ENCODE measurements around the gene KCNIP1.

KCNIP1 gene

GRCh38 chr5:170747357-170747756, 243.5 kb downstream of the KCNIP1 start:
- ChIA-PET CTCF (interaction anchor here (0.9 to 4.4 kb wide), 2 partner anchors 44 to 109 kb away, joined by 3 to 30 read pairs; no protein-coding TSS in a partner anchor), POLR2A (no interaction called here)
- DNase-seq (ENCODE audit: extremely low spot score), result peak; percentile 6
- TF ChIP-seq CTCF (IDR thresholded peaks at IDR 0.05; ENCODE audit: control extremely low read depth, extremely low read depth, low read depth, missing control alignments), result no peak

- POLR2A ChIA-PET, result no interaction called here
- peak; percentile 12 for DNase-seq (ENCODE audit: extremely low spot score)
- TF ChIP-seq CTCF (IDR thresholded peaks at IDR 0.05; ENCODE audit: control extremely low read depth, extremely low read depth, low read depth, missing control alignments), result no peak
- CTCF ChIA-PET, result interaction anchor here (1.1 to 1.6 kb wide), 2 partner anchors 43 to 858 kb away, joined by 3 to 7 read pairs; no protein-coding TSS in a partner anchor
Measured at GRCh38 chr5:170747851-170748250, 244.0 kb downstream of the KCNIP1 start.

- POLR2A ChIA-PET, result no interaction called here
- peak; percentile 8 for DNase-seq (ENCODE audit: extremely low spot score)
- CTCF ChIA-PET, result interaction anchor here (1.1 to 1.6 kb wide), 2 partner anchors 42 to 857 kb away, joined by 3 to 7 read pairs; no protein-coding TSS in a partner anchor
- no peak for TF ChIP-seq CTCF (IDR thresholded peaks at IDR 0.05; ENCODE audit: control extremely low read depth, extremely low read depth, low read depth, missing control alignments)
Measured at GRCh38 chr5:170748951-170749471, 245.2 kb downstream of the KCNIP1 start.

- DNase-seq (ENCODE audit: extremely low spot score), result no peak
- CTCF ChIA-PET, result no interaction called here
- TF ChIP-seq CTCF (IDR thresholded peaks at IDR 0.05; ENCODE audit: control extremely low read depth, extremely low read depth, low read depth, missing control alignments), result no peak
- POLR2A ChIA-PET, result no interaction called here
Measured at GRCh38 chr5:170749911-170750431, 246.2 kb downstream of the KCNIP1 start.

GRCh38 chr5:170750791-170751190, 247.0 kb downstream of the KCNIP1 start:
- POLR2A ChIA-PET, result no interaction called here
- TF ChIP-seq CTCF (IDR thresholded peaks at IDR 0.05; ENCODE audit: control extremely low read depth, extremely low read depth, low read depth, missing control alignments), result no peak
- DNase-seq (ENCODE audit: extremely low spot score), result no peak
- CTCF ChIA-PET, result interaction anchor here (1.0 kb wide), 1 partner anchor 41 kb away, joined by 3 read pairs; no protein-coding TSS in a partner anchor

GRCh38 chr5:170751631-170752030, 247.8 kb downstream of the KCNIP1 start:
- ChIA-PET POLR2A (no interaction called here), CTCF (interaction anchor here (1.0 kb wide), 1 partner anchor 41 kb away, joined by 3 read pairs; no protein-coding TSS in a partner anchor)
- TF ChIP-seq CTCF (IDR thresholded peaks at IDR 0.05; ENCODE audit: control extremely low read depth, extremely low read depth, low read depth, missing control alignments), result no peak
- DNase-seq (ENCODE audit: extremely low spot score), result no peak

All from GM10248 (cell line).